Esophagus muscularis mucosa (tissue), 3 donors: ENCODE measurements around the gene NLRP10.

Experiments used
- CTCF ChIP-seq, 3 experiments: fragments of 200-600 bp in 2 of 3; fragments of 450-650 bp in 1 of 3; sonication (generic) in 2 of 3; IDR thresholded peaks; one replicate each; pipeline ENCODE4 v1.5.1; 2017 to 2019; ENCODE audit warnings: antibody characterized with exemption in 3 of 3, mild to moderate bottlenecking in 2 of 3, moderate library complexity in 1 of 3
- POLR2A ChIP-seq: fragments of 450-650 bp; IDR thresholded peaks from one replicate; pipeline ENCODE4 v1.6.1; 2017; ENCODE audit warnings: antibody characterized with exemption, moderate library complexity, mild to moderate bottlenecking, low read depth
- POLR2AphosphoS5 ChIP-seq, 2 donors: sonication (generic); formaldehyde crosslinking; IDR thresholded peaks; one replicate each; pipeline ENCODE4 v1.6.1; 2017; ENCODE audit warnings: antibody characterized with exemption in 2 of 2

DNA sequence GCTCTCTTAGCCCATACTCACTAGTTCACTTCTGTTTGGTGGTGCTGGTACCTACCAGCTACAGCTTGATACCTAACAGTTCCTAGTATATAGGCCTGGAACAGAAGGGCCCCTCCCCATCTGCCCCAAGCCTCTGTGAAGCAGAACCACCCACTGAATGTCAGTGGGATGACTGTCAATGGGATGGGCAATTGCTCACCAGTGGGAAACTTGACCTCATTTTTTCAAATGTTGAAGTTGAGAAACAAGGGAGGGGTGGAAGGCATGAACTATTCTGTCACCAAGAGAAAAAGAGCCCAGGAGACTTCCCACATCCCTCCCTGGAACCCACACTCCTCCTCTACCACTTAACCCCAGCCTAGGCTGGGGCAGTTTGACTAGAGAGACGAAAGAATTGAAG lies at the start of gene NLRP10:
- TF ChIP-seq CTCF (IDR thresholded peaks at IDR 0.05) (no peak), POLR2AphosphoS5 (IDR thresholded peaks at IDR 0.05) (no peak), POLR2A (no peak)
